Activated gamma-delta T cell treated with Interleukin-2 at 50 U/mL for 16 hours (primary cell): Measurements from ENCODE around the gene LEKR1.

Source experiments
- DNase-seq: peaks from one replicate; pipeline ENCODE4 v3.0.0-alpha.2; 2020

Gene LEKR1

GRCh38 chr3:156997351-156997750 lies 171.2 kb downstream of the LEKR1 start:
- no peak for DNase-seq

GRCh38 chr3:157001221-157001957 lies 175.2 kb downstream of the LEKR1 start:
- DNase-seq: no peak

- no peak for DNase-seq
Measured at GRCh38 chr3:157021679-157022078, 195.5 kb downstream of the LEKR1 start.

- DNase-seq: no peak
Measured at GRCh38 chr3:157023226-157023625, 197.1 kb downstream of the LEKR1 start.

GRCh38 chr3:157026091-157026490 lies 199.9 kb downstream of the LEKR1 start:
- no peak for DNase-seq

- DNase-seq: no peak
Measured at GRCh38 chr3:157027861-157028745, 201.9 kb downstream of the LEKR1 start.

GRCh38 chr3:157029365-157029790 lies 203.2 kb downstream of the LEKR1 start:
- no peak for DNase-seq

- no peak for DNase-seq
Measured at GRCh38 chr3:157030712-157031111, 204.6 kb downstream of the LEKR1 start.

- DNase-seq: no peak
Measured at GRCh38 chr3:157033001-157033400, 206.8 kb downstream of the LEKR1 start.

GRCh38 chr3:157040456-157040855 lies 214.3 kb downstream of the LEKR1 start:
- no peak for DNase-seq

GRCh38 chr3:157042226-157042625 lies 216.1 kb downstream of the LEKR1 start:
- no peak for DNase-seq

- DNase-seq: no peak
Measured at GRCh38 chr3:157043771-157044170, 217.6 kb downstream of the LEKR1 start.

GRCh38 chr3:157045238-157045850 lies 219.2 kb downstream of the LEKR1 start:
- no peak for DNase-seq

- DNase-seq: no peak
Measured at GRCh38 chr3:157046520-157046919, 220.4 kb downstream of the LEKR1 start.

- DNase-seq: no peak
Measured at GRCh38 chr3:157051055-157051454, 224.9 kb downstream of the LEKR1 start.

- no peak for DNase-seq
Measured at GRCh38 chr3:157051591-157051990, 225.4 kb downstream of the LEKR1 start.

GRCh38 chr3:157056035-157056434 lies 229.9 kb downstream of the LEKR1 start:
- DNase-seq: no peak

GRCh38 chr3:157058392-157059071 lies 232.4 kb downstream of the LEKR1 start:
- DNase-seq: no peak

GRCh38 chr3:157059181-157059580 lies 233.0 kb downstream of the LEKR1 start:
- DNase-seq: no peak

GRCh38 chr3:157059661-157060060 lies 233.5 kb downstream of the LEKR1 start:
- no peak for DNase-seq

GRCh38 chr3:157061265-157061664 lies 235.1 kb downstream of the LEKR1 start:
- no peak for DNase-seq

GRCh38 chr3:157063469-157063868 lies 237.3 kb downstream of the LEKR1 start:
- DNase-seq: no peak

- DNase-seq: no peak
Measured at GRCh38 chr3:157063926-157064325, 237.8 kb downstream of the LEKR1 start.
